ENCODE data around the gene CALHM2.

DNA sequence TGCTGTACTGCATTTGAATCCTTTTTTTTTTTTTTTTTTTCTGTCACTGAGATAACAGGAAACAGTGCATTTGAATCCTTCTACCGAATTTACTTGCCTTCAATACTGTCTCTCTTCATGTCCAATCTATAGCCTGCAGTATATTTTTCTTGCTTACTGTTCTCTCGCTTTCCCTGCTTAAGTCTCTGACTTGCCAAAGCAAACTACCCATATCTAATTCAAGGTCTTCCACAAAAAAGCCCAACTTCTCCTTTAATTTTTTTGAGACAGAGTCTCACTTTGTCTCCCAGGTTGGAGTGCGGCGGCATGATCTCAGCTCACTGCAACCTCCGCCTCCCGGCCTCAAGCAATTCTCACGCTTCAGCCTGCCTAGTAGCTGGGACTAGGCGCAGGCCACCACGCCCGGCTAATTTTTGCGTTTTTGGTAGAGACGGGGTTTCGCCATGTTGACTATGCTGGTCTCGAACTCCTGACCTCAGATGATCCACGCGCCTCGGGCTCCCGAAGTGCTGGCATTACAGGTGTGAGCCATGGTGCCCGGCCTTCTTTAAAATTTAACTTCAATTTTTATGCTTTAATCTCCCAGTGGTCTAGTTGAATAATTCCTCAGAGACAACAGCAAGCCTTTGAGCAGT lies 54.9 kb downstream of the CALHM2 start:
- TF ChIP-seq POLR2A (IDR thresholded peaks at IDR 0.05): no peak
- TF ChIP-seq, protein P1, sequence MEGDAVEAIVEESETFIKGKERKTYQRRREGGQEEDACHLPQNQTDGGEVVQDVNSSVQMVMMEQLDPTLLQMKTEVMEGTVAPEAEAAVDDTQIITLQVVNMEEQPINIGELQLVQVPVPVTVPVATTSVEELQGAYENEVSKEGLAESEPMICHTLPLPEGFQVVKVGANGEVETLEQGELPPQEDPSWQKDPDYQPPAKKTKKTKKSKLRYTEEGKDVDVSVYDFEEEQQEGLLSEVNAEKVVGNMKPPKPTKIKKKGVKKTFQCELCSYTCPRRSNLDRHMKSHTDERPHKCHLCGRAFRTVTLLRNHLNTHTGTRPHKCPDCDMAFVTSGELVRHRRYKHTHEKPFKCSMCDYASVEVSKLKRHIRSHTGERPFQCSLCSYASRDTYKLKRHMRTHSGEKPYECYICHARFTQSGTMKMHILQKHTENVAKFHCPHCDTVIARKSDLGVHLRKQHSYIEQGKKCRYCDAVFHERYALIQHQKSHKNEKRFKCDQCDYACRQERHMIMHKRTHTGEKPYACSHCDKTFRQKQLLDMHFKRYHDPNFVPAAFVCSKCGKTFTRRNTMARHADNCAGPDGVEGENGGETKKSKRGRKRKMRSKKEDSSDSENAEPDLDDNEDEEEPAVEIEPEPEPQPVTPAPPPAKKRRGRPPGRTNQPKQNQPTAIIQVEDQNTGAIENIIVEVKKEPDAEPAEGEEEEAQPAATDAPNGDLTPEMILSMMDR (IDR thresholded peaks at IDR 0.05): no peak
